Measurements from ENCODE around the gene TAC4.

TAC4 gene
- total RNA-seq, result 0 reads per million in 9 experiments

- no peak within 1 kb of the TSS for H3K4me3 Mint-ChIP-seq
- ATAC-seq (replicated peaks) (no peak), DNase-seq (no peak)
- H3K27ac Mint-ChIP-seq, result peak within 1 kb of the TSS; percentile 2 to 45
- no peaks in the 10 kb centered on the region for H3K27me3 Mint-ChIP-seq
- peaks cover 16 to 19% of the 10 kb centered on the region in 2 donors for H3K4me1 Mint-ChIP-seq (ENCODE audit: low read depth in 2 of 2)
- peaks cover 22% of the 10 kb centered on the region for H3K36me3 Mint-ChIP-seq (ENCODE audit: insufficient read depth)
- no peaks in the 10 kb centered on the region for H3K9me3 Mint-ChIP-seq
These were observed at the start of gene TAC4 for GRCh38 chr17:49848019-49848473. Gene TAC4 (minus strand): TSS chr17:49848069. CDS start chr17:49848017, 52 bp downstream.

GRCh38 chr17:49896860-49897259 is 49.0 kb upstream of the TAC4 start:
- Mint-ChIP-seq H3K27ac (no peak overlapping the region), H3K4me3 (no peak overlapping the region), H3K36me3 (ENCODE audit: insufficient read depth) (no peaks in the 10 kb centered on the region), H3K9me3 (no peaks in the 10 kb centered on the region), H3K27me3 (peaks cover 84 to 99% of the 10 kb centered on the region in 2 donors), H3K4me1 (ENCODE audit: low read depth in 2 of 2) (peaks cover 0 to 2% of the 10 kb centered on the region in 2 donors)
- ATAC-seq (replicated peaks), result no peak
- no peak for DNase-seq

- ATAC-seq (replicated peaks) (no peak), DNase-seq (no peak)
- H3K36me3 Mint-ChIP-seq (ENCODE audit: insufficient read depth), result no peaks in the 10 kb centered on the region
- peaks cover 0 to 2% of the 10 kb centered on the region in 2 donors for H3K4me1 Mint-ChIP-seq (ENCODE audit: low read depth in 2 of 2)
- peaks cover 85 to 99% of the 10 kb centered on the region in 2 donors for H3K27me3 Mint-ChIP-seq
- H3K9me3 Mint-ChIP-seq, result no peaks in the 10 kb centered on the region
- H3K27ac Mint-ChIP-seq, result no peak overlapping the region
- no peak overlapping the region for H3K4me3 Mint-ChIP-seq
These were observed 48.4 kb upstream of the TAC4 start for GRCh38 chr17:49896222-49896621.

- Mint-ChIP-seq H3K4me3 (no peak overlapping the region), H3K9me3 (no peaks in the 10 kb centered on the region), H3K27ac (no peak overlapping the region), H3K27me3 (peaks cover 85 to 99% of the 10 kb centered on the region in 2 donors), H3K4me1 (ENCODE audit: low read depth in 2 of 2) (peaks cover 0 to 2% of the 10 kb centered on the region in 2 donors), H3K36me3 (ENCODE audit: insufficient read depth) (no peaks in the 10 kb centered on the region)
- DNase-seq (no peak), ATAC-seq (replicated peaks) (no peak)
These were observed 47.9 kb upstream of the TAC4 start for GRCh38 chr17:49895812-49896211.

- Mint-ChIP-seq H3K4me1 (ENCODE audit: low read depth in 2 of 2) (no peaks in the 10 kb centered on the region), H3K4me3 (no peak overlapping the region), H3K36me3 (ENCODE audit: insufficient read depth) (no peaks in the 10 kb centered on the region), H3K27ac (no peak overlapping the region), H3K27me3 (peaks cover 81 to 99% of the 10 kb centered on the region in 2 donors), H3K9me3 (no peaks in the 10 kb centered on the region)
- ATAC-seq (replicated peaks) (no peak), DNase-seq (no peak)
These were observed 46.9 kb upstream of the TAC4 start for GRCh38 chr17:49894761-49895160.

GRCh38 chr17:49891694-49892389 is 44.0 kb upstream of the TAC4 start:
- Mint-ChIP-seq H3K4me1 (ENCODE audit: low read depth in 2 of 2) (no peaks in the 10 kb centered on the region), H3K4me3 (no peak overlapping the region), H3K36me3 (ENCODE audit: insufficient read depth) (no peaks in the 10 kb centered on the region), H3K27ac (no peak overlapping the region), H3K9me3 (no peaks in the 10 kb centered on the region), H3K27me3 (peaks cover 69 to 99% of the 10 kb centered on the region in 2 donors)
- no peak for ATAC-seq (replicated peaks)
- no peak for DNase-seq

- ATAC-seq (replicated peaks) (no peak), DNase-seq (no peak)
- Mint-ChIP-seq H3K27ac (no peak overlapping the region), H3K4me1 (ENCODE audit: low read depth in 2 of 2) (no peaks in the 10 kb centered on the region), H3K27me3 (peaks cover 65 to 99% of the 10 kb centered on the region in 2 donors), H3K36me3 (ENCODE audit: insufficient read depth) (no peaks in the 10 kb centered on the region), H3K4me3 (no peak overlapping the region), H3K9me3 (no peaks in the 10 kb centered on the region)
These were observed 43.4 kb upstream of the TAC4 start for GRCh38 chr17:49891271-49891670.

- DNase-seq (no peak), ATAC-seq (replicated peaks) (no peak)
- no peaks in the 10 kb centered on the region for H3K4me1 Mint-ChIP-seq (ENCODE audit: low read depth in 2 of 2)
- no peaks in the 10 kb centered on the region for H3K36me3 Mint-ChIP-seq (ENCODE audit: insufficient read depth)
- peaks cover 63 to 99% of the 10 kb centered on the region in 2 donors for H3K27me3 Mint-ChIP-seq
- no peak overlapping the region for H3K4me3 Mint-ChIP-seq
- H3K27ac Mint-ChIP-seq, result no peak overlapping the region
- no peaks in the 10 kb centered on the region for H3K9me3 Mint-ChIP-seq
These were observed 43.0 kb upstream of the TAC4 start for GRCh38 chr17:49890852-49891251.

- H3K9me3 Mint-ChIP-seq, result no peaks in the 10 kb centered on the region
- no peak overlapping the region for H3K27ac Mint-ChIP-seq
- no peaks in the 10 kb centered on the region for H3K4me1 Mint-ChIP-seq (ENCODE audit: low read depth in 2 of 2)
- no peak overlapping the region for H3K4me3 Mint-ChIP-seq
- DNase-seq (no peak), ATAC-seq (replicated peaks) (no peak)
- H3K27me3 Mint-ChIP-seq, result peaks cover 64 to 100% of the 10 kb centered on the region in 2 donors
- peaks cover under 1% of the 10 kb centered on the region for H3K36me3 Mint-ChIP-seq (ENCODE audit: insufficient read depth)
These were observed 42.4 kb upstream of the TAC4 start for GRCh38 chr17:49890077-49890821.

- H3K9me3 Mint-ChIP-seq, result no peaks in the 10 kb centered on the region
These were observed 41.6 kb upstream of the TAC4 start for GRCh38 chr17:49889500-49889899.

GRCh38 chr17:49887744-49888360 is 40.0 kb upstream of the TAC4 start:
- Mint-ChIP-seq H3K27me3 (peaks cover 61 to 100% of the 10 kb centered on the region in 2 donors), H3K4me3 (no peak overlapping the region), H3K36me3 (ENCODE audit: insufficient read depth) (peaks cover 3% of the 10 kb centered on the region), H3K9me3 (no peaks in the 10 kb centered on the region), H3K4me1 (ENCODE audit: low read depth in 2 of 2) (no peaks in the 10 kb centered on the region), H3K27ac (no peak overlapping the region)
- no peak for ATAC-seq (replicated peaks)
- DNase-seq, result no peak

More at GRCh38 chr17:49889500-49889899, 41.6 kb upstream of the TAC4 start:
- Mint-ChIP-seq H3K4me1 (ENCODE audit: low read depth in 2 of 2) (no peaks in the 10 kb centered on the region), H3K27me3 (peaks cover 63 to 100% of the 10 kb centered on the region in 2 donors), H3K36me3 (ENCODE audit: insufficient read depth) (peaks cover 3% of the 10 kb centered on the region), H3K27ac (no peak overlapping the region), H3K4me3 (no peak overlapping the region)
- ATAC-seq (replicated peaks) (no peak), DNase-seq (no peak)

GRCh38 chr17:49887086-49887743 is 39.3 kb upstream of the TAC4 start:
- no peak overlapping the region for H3K27ac Mint-ChIP-seq
- H3K9me3 Mint-ChIP-seq, result no peaks in the 10 kb centered on the region
- DNase-seq, result no peak
- H3K4me1 Mint-ChIP-seq (ENCODE audit: low read depth in 2 of 2), result no peaks in the 10 kb centered on the region
- H3K4me3 Mint-ChIP-seq, result no peak overlapping the region
- no peak for ATAC-seq (replicated peaks)
- H3K36me3 Mint-ChIP-seq (ENCODE audit: insufficient read depth), result peaks cover 3% of the 10 kb centered on the region
- peaks cover 59 to 100% of the 10 kb centered on the region in 2 donors for H3K27me3 Mint-ChIP-seq

GRCh38 chr17:49886036-49886435 is 38.2 kb upstream of the TAC4 start:
- Mint-ChIP-seq H3K4me1 (ENCODE audit: low read depth in 2 of 2) (no peaks in the 10 kb centered on the region), H3K9me3 (no peaks in the 10 kb centered on the region), H3K36me3 (ENCODE audit: insufficient read depth) (peaks cover 3% of the 10 kb centered on the region), H3K4me3 (no peak overlapping the region), H3K27me3 (peaks cover 49 to 94% of the 10 kb centered on the region in 2 donors), H3K27ac (no peak overlapping the region)
- DNase-seq, result no peak
- ATAC-seq (replicated peaks), result no peak
